ENCODE measurements around the gene KCNG4.

The KCNG4 gene

DNA sequence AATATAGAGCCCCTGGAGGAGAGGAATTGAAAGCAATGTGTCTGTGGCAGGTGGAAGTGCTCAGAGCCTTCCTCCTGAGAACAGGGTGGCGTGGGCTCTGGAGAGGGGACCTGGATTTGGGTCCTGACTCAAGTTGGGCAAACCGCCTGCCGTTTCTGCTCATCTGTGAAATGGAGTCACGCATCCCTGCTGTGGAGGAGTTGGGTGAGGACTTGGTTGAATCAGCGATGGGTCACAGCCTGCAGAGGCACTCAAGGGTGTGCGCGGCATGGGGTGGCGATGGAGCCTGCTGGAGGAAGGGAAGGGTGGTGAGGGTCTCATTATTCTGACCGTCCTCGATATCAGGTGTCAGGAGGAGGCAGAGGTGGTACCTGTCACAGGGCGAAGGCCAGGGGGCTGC lies 45.8 kb downstream of the KCNG4 start:
- H3K27me3 Mint-ChIP-seq (ENCODE audit: low read depth, poor library complexity) = peaks cover 11% of the 10 kb centered on the region
- TF ChIP-seq, protein P1, sequence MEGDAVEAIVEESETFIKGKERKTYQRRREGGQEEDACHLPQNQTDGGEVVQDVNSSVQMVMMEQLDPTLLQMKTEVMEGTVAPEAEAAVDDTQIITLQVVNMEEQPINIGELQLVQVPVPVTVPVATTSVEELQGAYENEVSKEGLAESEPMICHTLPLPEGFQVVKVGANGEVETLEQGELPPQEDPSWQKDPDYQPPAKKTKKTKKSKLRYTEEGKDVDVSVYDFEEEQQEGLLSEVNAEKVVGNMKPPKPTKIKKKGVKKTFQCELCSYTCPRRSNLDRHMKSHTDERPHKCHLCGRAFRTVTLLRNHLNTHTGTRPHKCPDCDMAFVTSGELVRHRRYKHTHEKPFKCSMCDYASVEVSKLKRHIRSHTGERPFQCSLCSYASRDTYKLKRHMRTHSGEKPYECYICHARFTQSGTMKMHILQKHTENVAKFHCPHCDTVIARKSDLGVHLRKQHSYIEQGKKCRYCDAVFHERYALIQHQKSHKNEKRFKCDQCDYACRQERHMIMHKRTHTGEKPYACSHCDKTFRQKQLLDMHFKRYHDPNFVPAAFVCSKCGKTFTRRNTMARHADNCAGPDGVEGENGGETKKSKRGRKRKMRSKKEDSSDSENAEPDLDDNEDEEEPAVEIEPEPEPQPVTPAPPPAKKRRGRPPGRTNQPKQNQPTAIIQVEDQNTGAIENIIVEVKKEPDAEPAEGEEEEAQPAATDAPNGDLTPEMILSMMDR (IDR thresholded peaks at IDR 0.05) = no peak
- H3K9me3 Mint-ChIP-seq = no peaks in the 10 kb centered on the region
- peak overlapping the region; percentile 77 for H3K27ac Mint-ChIP-seq
- DNase-seq = no peak
- H3K36me3 Mint-ChIP-seq (ENCODE audit: low read depth) = no peaks in the 10 kb centered on the region
- peaks cover 18% of the 10 kb centered on the region for H3K4me1 Mint-ChIP-seq
- H3K4me3 Mint-ChIP-seq = no peak overlapping the region

DNA sequence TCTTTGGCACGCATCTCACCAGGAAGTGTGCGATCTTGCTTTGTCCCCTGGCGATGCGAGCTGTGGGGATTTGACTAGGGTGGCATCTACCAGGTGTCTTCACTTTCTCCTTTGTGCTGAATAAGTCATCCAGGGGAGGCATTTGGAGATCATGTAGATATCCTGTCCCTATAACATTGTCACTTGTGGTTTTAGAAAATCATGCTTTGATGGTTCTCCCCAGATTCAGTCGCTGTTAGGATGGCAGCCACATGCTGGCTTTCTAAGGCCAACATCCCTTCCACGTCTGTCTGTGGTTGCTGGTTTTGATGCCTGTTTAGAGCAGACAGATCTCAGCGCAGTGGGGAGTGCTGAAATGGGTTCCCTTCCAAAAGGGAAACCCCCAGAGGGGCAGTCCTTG lies 46.3 kb downstream of the KCNG4 start:
- H3K4me3 Mint-ChIP-seq = no peak overlapping the region
- no peaks in the 10 kb centered on the region for H3K9me3 Mint-ChIP-seq
- H3K4me1 Mint-ChIP-seq = peaks cover 15% of the 10 kb centered on the region
- no peaks in the 10 kb centered on the region for H3K36me3 Mint-ChIP-seq (ENCODE audit: low read depth)
- H3K27me3 Mint-ChIP-seq (ENCODE audit: low read depth, poor library complexity) = peaks cover 11% of the 10 kb centered on the region
- DNase-seq = no peak
- no peak overlapping the region for H3K27ac Mint-ChIP-seq
- TF ChIP-seq, protein P1 (IDR thresholded peaks at IDR 0.05) = no peak

GRCh38 chr16:84191466-84191865 lies 48.3 kb downstream of the KCNG4 start:
- H3K36me3 Mint-ChIP-seq (ENCODE audit: low read depth) = no peaks in the 10 kb centered on the region
- no peak overlapping the region for H3K4me3 Mint-ChIP-seq
- no peaks in the 10 kb centered on the region for H3K9me3 Mint-ChIP-seq
- peaks cover 9% of the 10 kb centered on the region for H3K4me1 Mint-ChIP-seq
- no peak for DNase-seq
- no peak overlapping the region for H3K27ac Mint-ChIP-seq
- TF ChIP-seq, protein P1 (IDR thresholded peaks at IDR 0.05) = no peak
- H3K27me3 Mint-ChIP-seq (ENCODE audit: low read depth, poor library complexity) = peaks cover 11% of the 10 kb centered on the region

- Mint-ChIP-seq H3K27ac (no peak within 1 kb of the TSS), H3K36me3 (ENCODE audit: low read depth) (no peaks in the 10 kb centered on the region), H3K4me3 (no peak within 1 kb of the TSS), H3K4me1 (peaks cover 14% of the 10 kb centered on the region), H3K27me3 (ENCODE audit: low read depth, poor library complexity) (peaks cover 11% of the 10 kb centered on the region), H3K9me3 (no peaks in the 10 kb centered on the region)
- DNase-seq = no peak
- TF ChIP-seq, protein P1 (IDR thresholded peaks at IDR 0.05) = no peak
These were observed 49.0 kb downstream of the KCNG4 start, which contains the start of gene ADAD2 for GRCh38 chr16:84190731-84191388. ADAD2 (plus strand) TSS chr16:84191157; CDS start chr16:84191231, 74 bp downstream.

DNA sequence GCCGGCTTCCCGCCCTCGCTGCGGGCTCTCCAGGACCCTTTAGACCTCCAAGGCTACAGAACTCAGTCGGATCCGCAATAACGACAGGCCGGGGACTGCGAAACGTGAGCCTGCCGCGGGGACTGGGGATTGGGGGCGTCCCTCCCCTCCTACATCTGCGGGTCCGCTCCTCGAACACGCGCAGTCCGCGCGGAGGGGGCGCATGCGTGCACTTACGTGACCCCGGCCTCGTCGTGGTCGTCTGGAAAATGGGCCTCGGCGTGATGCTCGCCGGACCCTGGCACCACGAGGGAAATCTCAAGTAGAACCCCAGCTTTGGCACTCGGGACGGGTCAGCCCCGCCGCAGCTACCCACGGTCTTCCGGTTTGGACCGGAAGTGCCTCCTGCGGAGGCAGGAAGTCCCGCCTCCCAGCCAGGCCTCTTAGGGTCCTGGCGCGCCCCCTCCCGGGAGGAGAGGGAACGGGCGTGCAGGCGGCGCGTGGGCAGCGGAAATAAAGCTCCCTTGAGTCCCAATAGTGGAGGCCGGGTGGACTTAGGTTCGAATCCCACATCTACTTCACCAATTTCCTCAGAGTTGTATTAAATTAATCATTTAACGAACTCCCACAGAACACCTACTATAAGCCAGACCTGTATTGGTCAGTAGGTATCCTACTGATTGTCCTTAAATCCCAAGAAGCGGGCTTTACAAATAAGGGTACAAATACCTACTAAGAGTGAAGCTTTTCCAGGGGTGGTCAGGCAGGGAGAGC lies 53.0 kb downstream of the KCNG4 start, which contains the start of gene TAF1C:
Gene TAF1C, minus strand, starts transcription at position 373 of the 753 bp plus-strand sequence. CDS start 2,069 bp downstream, outside the sequence.
- DNase-seq = peak; percentile 91
- peaks cover 19% of the 10 kb centered on the region for H3K4me1 Mint-ChIP-seq
- peak within 1 kb of the TSS; percentile 94 for H3K4me3 Mint-ChIP-seq
- H3K27ac Mint-ChIP-seq = no peak within 1 kb of the TSS
- no peaks in the 10 kb centered on the region for H3K27me3 Mint-ChIP-seq (ENCODE audit: low read depth, poor library complexity)
- H3K9me3 Mint-ChIP-seq = no peaks in the 10 kb centered on the region
- peaks cover 19% of the 10 kb centered on the region for H3K36me3 Mint-ChIP-seq (ENCODE audit: low read depth)
- TF ChIP-seq, protein P1 (IDR thresholded peaks at IDR 0.05) = peak; percentile 90
